ENCODE results near the gene NECAP2.

DNA sequence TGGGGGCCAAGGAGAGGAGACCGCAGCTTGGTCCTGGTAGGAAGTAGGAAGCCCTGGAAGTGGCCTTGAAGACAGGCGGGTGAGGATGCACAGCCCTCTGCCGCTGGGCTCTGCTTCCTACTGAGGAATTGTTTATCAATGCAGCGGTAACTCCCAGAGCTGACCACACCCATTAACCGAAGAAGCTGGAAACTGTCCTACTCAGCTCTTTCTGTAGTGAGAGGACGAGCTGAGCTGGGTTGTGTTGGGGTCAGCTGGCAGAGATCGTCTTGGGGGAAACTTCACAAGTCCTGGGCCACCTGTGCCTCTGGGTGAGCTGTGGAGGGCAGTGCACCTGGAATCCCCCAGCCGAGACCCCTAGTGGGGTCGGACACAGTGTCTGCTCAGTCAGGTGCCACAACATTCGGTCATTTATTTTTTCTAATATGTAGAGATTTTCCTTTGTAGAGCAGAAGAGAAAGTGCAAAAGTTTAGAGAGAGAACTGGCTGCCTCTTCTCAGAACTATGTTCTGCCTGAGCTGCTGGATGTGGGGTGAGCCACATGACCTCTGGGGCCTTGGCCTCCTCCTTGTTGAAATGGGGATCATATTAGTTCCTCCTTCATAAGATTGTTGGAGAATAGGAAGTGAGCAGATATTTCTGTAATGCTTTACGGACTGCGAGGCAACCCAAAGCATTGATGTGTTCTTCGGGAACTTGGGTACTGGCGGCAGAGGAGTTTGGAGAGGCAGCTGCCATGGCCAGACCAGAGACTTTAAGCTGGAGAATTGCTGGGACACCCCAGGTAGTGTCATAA, 3.6 kb downstream of the NECAP2 start:
- TF ChIP-seq, protein P1, sequence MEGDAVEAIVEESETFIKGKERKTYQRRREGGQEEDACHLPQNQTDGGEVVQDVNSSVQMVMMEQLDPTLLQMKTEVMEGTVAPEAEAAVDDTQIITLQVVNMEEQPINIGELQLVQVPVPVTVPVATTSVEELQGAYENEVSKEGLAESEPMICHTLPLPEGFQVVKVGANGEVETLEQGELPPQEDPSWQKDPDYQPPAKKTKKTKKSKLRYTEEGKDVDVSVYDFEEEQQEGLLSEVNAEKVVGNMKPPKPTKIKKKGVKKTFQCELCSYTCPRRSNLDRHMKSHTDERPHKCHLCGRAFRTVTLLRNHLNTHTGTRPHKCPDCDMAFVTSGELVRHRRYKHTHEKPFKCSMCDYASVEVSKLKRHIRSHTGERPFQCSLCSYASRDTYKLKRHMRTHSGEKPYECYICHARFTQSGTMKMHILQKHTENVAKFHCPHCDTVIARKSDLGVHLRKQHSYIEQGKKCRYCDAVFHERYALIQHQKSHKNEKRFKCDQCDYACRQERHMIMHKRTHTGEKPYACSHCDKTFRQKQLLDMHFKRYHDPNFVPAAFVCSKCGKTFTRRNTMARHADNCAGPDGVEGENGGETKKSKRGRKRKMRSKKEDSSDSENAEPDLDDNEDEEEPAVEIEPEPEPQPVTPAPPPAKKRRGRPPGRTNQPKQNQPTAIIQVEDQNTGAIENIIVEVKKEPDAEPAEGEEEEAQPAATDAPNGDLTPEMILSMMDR (IDR thresholded peaks at IDR 0.05; ENCODE audit: low read depth, low read length, missing input control): no peak
- TF ChIP-seq JUND (IDR thresholded peaks at IDR 0.05): no peak
- TF ChIP-seq, protein P2, sequence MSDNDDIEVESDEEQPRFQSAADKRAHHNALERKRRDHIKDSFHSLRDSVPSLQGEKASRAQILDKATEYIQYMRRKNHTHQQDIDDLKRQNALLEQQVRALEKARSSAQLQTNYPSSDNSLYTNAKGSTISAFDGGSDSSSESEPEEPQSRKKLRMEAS (IDR thresholded peaks at IDR 0.05): no peak
- TF ChIP-seq, protein P3, sequence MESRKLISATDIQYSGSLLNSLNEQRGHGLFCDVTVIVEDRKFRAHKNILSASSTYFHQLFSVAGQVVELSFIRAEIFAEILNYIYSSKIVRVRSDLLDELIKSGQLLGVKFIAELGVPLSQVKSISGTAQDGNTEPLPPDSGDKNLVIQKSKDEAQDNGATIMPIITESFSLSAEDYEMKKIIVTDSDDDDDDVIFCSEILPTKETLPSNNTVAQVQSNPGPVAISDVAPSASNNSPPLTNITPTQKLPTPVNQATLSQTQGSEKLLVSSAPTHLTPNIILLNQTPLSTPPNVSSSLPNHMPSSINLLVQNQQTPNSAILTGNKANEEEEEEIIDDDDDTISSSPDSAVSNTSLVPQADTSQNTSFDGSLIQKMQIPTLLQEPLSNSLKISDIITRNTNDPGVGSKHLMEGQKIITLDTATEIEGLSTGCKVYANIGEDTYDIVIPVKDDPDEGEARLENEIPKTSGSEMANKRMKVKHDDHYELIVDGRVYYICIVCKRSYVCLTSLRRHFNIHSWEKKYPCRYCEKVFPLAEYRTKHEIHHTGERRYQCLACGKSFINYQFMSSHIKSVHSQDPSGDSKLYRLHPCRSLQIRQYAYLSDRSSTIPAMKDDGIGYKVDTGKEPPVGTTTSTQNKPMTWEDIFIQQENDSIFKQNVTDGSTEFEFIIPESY (IDR thresholded peaks at IDR 0.05): no peak
